Astrocyte of the spinal cord (primary cell): ENCODE measurements around the gene EPB41L1.

Experiments
- DNase-seq: peaks from one replicate; pipeline ENCODE4 v3.0.0; 2011; ENCODE audit warnings: low read depth, low spot score
- H3K4me3 ChIP-seq: 2 replicates; pipeline ENCODE4 v1.5.1; 2011; ENCODE audit warnings: low read depth, mild to moderate bottlenecking, low read length, moderate library complexity
- CTCF ChIP-seq: IDR thresholded peaks from 2 replicates; pipeline ENCODE4 v1.5.1; 2012; ENCODE audit warnings: low read depth, mild to moderate bottlenecking, low read length, inconsistent platforms
- in situ Hi-C: cut with HindIII; loops from 2 replicates; pipeline ENCODE4 v1.10.0; 2017; ENCODE audit warnings: low sequenced_read_pairs

Gene EPB41L1

DNA sequence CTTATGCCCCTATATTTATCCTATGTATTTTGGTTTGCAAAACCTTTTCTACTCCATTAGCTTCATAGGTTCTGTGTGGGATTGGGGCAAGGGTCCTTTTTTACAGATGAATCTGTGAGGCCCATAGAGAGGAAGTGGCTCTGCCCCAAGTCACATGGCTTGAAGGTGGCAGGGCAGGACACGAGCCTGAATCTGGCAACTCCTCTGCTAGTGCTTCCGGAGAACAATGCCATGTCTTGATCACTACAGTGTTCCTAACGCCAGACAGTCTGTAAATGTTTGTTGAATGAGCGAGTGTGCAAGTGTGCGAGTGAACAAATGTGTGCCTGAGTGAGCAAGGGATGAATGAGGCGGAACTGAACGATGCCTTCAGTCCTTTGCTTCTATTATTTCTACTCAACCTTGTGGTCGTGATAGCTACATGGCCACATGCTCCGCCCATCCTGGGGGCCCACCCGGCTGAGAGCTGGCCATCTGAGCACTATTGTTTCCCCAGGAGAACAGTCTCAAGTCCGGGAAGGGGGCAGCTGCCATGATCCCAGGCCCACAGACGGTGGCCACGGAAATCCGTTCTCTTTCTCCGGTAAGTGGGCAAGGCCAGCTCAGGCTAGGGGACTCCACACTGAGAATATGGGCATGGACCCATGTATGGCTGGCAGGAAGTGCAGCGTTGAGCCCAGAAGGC is 64.0 kb downstream of the EPB41L1 start:
- no peak overlapping the region for H3K4me3 ChIP-seq
- in situ Hi-C loops, result no loop called here
- no peak for TF ChIP-seq CTCF
- no peak for DNase-seq

GRCh38 chr20:36219671-36220220 is 65.2 kb downstream of the EPB41L1 start:
- in situ Hi-C loops, result no loop called here
- no peak for TF ChIP-seq CTCF
- H3K4me3 ChIP-seq, result no peak overlapping the region
- no peak for DNase-seq

DNA sequence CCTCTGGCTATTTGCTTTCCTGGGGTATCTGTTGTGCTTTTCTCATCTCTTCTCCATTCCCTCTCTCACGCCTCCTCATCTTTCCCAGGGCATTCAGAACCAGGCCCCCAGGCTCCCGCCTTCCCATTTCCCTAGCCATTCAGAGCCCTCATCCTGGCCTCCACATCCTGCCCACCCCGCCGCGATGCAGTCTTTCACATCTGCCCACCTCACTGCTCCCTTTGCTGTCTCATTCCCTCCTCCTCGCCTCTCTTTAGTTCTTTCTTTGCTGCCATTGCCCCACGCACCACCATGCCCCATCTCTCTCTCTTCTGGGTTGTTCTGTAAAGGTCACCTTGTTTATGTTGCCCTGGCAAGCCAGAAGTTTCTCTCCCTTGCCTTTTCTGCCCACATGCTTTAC is 71.1 kb downstream of the EPB41L1 start:
- DNase-seq, result no peak
- no peak overlapping the region for H3K4me3 ChIP-seq
- no peak for TF ChIP-seq CTCF
- in situ Hi-C loops, result no loop called here

GRCh38 chr20:36228770-36229169 is 74.2 kb downstream of the EPB41L1 start:
- DNase-seq, result no peak
- TF ChIP-seq CTCF, result no peak
- in situ Hi-C loops, result no loop called here
- no peak overlapping the region for H3K4me3 ChIP-seq

DNA sequence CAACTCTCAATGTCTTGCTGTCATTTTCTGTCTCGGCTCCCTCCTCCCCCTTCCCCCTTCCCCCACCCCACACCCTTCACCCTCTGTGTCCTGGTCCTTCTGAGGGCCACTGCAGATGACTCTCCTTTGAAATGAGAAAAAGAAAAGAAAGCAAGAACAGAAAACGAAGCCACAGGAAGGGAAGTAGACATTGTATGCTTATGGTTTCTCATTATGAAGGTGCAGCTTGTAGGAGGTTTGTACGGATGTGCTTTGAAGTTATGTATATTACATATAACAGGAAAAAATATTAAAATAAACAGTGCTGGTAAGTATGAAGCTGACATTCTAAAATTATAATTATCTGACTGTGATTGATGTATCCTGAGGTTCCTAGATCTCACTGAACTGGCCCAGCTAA is 75.5 kb downstream of the EPB41L1 start:
- TF ChIP-seq CTCF, result no peak

GRCh38 chr20:36231331-36231730 is 76.8 kb downstream of the EPB41L1 start:
- DNase-seq, result no peak
- H3K4me3 ChIP-seq, result no peak overlapping the region
- no peak for TF ChIP-seq CTCF
- in situ Hi-C loops, result no loop called here

More for the DNA sequence above, 75.5 kb downstream of the EPB41L1 start:
- H3K4me3 ChIP-seq, result no peak overlapping the region
- in situ Hi-C loops, result no loop called here
- no peak for DNase-seq
